GM19240 (cell line): Measurements from ENCODE around the gene RPS15.
"Not testable (repeated sequence)": the region's sequence is repeated elsewhere in the genome, so short reads cannot be mapped to it uniquely, and the experiment has no call there.

ENCODE experiments used
- DNase-seq: peaks from one replicate; pipeline ENCODE4 v3.0.0; 2011; ENCODE audit warnings: low spot score; ENCODE audit not compliant: insufficient read length

The RPS15 gene

GRCh38 chr19:1433119-1434039 lies 4.8 kb upstream of the RPS15 start:
- no peak for DNase-seq

DNA sequence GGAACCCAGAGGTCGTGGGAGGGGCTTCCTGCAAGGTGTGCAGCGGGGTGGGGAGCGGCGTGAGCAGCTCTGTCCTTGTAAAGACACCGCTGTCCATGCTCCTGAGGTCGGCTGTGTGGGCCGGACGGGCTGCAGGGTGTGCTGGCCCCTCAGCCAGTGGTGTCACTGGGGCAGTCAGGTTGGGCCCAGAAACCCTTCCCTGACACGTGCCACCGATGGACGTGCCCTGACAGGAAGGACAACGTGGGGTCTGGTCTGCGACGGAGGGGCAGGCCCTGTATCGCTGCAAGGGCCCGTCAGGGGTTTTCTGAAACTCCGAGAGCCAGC lies 4.2 kb upstream of the RPS15 start:
- no peak for DNase-seq

DNA sequence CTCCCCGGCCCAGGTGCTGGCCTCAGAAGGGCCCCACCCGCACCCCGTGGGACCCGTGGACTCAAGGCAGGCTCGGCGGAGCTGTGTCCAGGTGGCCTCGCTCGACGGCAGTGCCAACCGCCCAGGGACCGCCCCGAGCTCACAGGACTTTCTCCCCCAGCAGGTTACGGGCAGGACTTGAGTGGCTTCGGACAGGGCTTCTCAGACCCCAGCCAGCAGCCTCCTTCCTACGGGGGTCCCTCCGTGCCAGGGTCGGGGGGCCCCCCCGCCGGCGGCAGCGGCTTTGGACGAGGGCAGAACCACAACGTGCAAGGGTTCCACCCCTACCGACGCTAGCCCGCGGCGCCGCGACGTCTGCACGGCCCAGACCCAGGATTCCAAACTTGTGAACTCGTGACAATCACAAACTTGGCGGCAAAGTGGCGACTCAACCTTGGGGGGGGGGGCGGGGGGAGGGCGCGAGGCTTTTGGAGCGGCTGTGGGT lies 3.6 kb upstream of the RPS15 start:
- DNase-seq = no peak

DNA sequence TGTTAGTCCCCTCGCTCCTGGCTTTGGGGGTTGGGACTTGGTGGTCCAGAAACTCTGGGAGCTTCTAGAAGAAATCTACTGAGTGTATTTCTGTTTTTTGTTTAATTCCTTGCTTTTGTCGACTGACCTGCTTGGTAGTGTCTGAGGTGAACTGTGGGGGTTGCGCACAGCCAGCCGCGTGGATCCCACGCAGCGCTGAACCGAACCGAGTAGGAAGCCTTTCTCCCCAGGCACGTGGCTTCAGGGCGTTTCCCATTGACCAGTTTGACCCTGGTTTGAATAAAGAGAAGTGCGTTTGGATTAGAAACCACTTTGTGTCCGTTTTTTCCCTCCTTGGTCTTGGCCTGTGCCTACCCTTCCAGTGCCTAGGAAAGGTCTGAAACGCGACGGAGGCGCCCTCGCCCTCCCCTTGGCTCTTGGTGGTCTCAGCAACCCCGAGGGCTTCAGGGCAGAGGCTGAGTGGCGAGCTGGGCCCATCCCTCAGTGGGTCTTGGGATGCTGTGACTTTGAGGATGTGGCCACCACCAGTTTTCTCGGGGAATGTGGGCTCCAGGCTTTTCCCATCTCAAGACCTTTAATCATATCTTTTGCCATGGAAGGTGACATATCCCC lies 2.7 kb upstream of the RPS15 start:
- no peak for DNase-seq

DNA sequence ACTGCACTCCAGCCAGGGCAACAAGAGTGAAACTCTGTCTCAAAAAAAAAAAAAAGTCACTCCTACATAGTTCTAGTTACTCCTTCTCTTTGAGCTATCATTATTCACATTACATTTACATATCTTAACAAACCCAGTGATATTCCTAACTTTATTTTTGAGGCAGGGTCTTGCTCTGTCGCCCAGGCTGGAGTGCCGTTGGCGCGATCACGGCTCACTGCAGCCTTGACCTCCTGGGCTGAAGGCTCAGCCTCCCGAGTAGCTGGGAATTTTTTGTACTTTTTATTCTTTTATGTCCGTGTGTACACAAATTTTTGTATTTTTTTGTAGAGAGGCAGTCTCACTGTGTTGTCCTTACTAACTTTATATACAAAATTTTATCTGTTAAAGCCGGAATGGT lies 587 bp upstream of the RPS15 start:
- no peak for DNase-seq

DNA sequence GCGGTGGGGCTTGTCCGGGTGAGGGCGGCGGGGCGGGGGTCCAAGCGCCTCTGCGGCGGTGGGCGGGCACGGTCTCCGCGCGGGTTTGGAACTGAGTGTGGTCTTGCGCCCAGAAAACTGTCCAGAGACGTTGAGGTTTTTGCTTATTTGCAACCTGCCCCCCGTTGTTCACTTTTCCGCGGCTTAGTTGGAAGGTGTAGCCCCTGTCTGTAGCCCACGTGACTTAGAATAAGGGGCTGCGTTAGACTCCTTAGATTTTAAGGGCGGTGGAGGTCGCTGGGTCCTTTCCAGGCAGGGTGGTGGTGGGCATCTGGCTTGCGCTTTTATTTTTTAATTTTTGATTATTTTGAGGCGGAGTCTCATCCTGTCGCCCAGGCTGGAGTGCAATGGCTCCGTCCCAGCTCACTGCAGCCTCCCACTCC lies 748 bp downstream of the RPS15 start:
- DNase-seq = no peak

DNA sequence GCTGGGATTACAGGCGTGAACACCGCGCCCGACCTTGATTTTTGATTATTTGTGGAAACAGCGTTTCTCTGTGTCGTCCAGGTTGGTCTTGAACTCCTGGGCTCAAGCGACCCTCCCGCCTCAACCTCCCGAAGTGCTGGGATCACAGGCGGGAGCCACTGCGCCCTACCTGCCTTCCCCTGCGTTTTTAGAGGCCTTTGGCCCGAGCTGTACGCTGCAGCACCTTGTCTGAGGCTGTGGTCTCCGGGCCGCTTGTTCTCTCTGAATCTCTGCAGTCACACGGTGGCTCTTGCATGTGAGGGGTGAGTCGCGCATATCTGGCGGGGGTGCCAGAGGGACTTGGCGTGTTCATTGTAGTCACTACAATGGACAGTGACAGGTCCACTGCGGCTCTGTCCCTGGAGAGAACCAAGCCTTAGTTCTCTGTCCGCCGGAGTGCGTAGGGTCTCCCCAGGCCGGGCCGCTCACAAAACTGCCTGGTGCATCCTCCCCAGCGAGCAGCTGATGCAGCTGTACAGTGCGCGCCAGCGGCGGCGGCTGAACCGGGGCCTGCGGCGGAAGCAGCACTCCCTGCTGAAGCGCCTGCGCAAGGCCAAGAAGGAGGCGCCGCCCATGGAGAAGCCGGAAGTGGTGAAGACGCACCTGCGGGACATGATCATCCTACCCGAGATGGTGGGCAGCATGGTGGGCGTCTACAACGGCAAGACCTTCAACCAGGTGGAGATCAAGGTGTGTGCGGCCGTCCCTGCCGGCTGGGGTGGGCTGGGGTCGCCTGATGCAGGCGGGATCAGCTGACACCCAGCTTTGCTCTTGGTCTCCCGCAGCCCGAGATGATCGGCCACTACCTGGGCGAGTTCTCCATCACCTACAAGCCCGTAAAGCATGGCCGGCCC lies 1.6 kb downstream of the RPS15 start:
- not testable (repeated sequence) for DNase-seq

GRCh38 chr19:1440418-1440801 lies 2.2 kb downstream of the RPS15 start:
- no peak for DNase-seq

GRCh38 chr19:1441022-1441426 lies 2.8 kb downstream of the RPS15 start:
- DNase-seq = no peak

DNA sequence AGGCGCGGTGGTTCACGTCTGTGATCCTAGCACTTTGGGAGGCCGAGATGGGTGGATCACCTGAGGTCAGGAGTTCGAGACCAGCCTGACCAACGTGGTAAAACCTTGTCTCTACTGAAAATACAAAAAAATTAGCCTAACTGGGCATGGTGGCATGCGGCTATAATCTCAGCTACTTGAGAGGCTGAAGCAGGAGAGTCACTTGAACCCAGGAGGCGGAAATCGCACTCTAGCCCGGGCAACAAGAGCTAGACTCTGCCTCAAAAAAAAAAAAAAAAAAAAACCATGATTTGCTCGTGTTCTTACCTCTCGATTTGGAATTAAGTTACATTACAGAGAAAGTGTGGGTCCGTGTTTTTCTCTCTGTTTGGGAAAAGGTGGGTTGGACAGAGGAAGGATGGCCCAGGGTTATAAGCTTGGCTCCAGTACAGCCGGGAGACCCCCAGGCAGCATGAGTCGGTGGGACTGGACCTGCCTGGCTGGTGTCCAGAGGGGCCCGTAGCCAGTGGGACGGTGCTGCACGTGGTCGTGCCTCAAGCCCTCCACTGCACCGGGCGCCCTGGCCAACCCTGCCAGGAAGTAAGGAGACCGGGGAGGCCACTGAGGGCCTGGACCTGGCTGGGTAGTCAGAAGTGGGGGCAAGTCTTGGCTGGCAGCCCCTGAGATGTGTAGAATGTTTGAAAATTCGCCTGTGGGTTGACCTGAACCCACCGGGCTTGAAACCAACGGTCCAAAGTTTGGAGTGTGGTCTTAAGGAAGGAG lies 3.7 kb downstream of the RPS15 start:
- DNase-seq = no peak

- DNase-seq = peak; percentile 94
Observed at GRCh38 chr19:1445185-1445931, 7.2 kb downstream of the RPS15 start.

DNA sequence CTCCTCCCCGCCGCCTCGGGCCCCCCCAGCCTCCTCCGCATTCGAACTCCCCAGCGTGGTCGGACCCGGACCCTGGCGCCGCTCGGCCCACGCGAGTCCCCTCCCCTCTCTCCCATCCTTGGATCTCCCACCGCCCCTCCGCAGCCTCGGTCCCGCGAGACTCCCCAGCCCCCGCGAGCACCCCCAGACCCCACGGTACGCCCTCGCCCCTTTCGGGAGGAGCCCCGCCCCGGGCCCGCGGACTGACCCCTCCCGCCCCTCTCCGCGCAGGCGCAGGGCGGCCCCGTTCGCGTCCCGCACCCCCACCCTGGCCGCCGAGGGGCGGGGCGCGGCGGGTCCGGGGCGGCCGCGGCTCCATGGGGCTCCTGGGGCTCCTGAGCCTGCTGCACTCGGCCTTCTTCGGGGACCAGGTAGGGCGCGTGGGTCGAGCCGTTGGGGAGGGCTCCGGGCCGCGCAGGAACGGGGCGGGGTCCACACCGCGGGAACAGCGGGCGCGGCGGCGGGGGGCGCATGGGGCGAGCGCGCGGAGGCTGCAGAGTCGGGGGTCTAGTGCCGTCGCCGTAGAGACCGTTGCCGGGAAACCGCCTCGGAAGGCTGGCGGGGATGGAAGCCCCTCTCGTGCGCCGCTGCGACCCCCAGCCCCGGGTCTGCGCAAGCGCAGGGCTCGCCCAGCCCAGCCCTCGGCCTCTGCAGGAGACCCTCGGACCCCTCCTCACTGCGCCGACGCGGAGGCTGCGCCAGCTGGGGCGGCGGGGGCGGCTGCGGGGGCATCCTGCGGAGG lies 7.9 kb downstream of the RPS15 start:
- no peak for DNase-seq

DNA sequence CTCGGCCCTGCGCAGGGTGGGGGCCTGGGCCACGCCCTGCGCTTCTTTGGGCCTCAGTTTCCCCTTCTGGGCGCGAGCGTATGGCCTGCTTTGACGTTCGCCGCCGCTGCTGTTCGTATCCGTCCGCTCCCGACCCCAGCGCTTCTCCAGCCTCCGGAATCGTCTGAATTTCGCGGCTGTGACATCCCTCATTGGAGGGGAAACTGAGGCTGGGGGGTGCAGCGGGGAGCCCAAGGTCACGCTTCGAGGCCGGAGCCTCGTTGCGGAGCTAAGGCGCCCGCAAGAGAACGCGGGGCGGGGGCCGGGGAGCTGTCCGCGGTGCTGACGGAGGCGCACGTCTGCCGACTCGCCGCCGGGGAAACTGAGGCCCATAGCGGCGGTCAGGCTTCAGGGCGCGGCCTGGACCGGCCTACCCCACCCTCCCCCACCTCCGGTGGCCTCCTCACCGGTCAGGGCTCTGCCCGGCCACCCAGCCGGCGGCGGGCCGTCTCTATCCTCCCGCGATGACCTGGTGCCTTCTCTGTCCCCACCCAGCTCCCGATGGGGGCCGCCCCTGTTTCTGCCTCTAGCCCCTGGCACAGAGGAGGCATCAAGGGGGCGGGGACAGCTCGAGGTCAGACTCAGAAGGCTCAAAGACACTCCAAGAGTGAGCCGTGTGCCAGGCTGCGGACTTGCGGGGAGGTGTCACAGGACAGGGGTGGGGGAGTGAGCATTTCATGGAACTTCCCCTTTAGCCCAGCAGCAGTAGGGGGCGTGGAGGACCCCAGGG lies 8.7 kb downstream of the RPS15 start:
- no peak for DNase-seq

DNA sequence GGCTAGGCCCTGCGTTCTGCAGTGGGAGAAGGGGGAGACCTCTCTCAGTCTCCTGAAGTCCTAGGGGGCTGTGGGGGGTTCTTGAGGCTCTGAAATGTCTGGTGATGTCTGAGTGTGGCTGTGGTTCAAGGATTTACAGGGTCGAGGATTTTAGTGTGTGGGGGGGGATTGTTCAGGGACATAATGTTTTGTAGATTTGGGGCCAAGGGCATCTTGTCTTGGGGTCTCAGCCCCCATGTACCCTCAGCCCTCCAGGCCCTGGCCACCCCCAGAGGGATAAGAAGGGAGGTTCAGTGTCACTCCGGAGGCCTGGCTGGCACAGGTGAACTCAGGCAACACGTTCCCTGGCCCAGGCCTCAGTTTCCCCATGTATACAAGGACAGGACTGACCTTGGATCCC lies 9.3 kb downstream of the RPS15 start:
- no peak for DNase-seq

DNA sequence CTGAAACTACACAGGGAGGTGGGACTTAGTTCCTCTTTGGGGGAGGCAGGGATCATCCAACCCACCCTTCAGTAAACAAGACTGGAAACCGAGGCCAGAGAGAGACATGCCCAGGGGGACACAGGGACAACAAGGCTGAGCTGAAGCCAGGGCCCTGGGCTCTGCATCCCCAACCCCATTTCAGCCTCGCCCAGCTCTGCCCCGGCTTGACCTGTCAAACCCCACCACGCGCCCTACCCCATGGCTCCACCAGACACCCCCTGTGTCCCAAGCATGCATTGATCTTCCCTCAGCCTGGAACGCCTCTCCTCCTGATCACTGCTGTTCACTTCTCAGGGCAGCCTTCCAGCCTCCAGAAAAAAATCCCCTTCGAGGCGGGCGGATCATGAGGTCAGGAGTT lies 9.7 kb downstream of the RPS15 start:
- no peak for DNase-seq

- DNase-seq = no peak
Observed at GRCh38 chr19:1449467-1450442, 11.6 kb downstream of the RPS15 start, which contains the start of gene APC2. Gene APC2 (plus strand): TSS chr19:1450121. CDS start chr19:1453002, 2,881 bp downstream.
